ENCODE results near the gene MRPL34. TPM values are rescaled to one million over a fixed set of nuclear protein-coding genes. Genes with fewer than 3 reads are reported as not detected.

The MRPL34 gene
- polyA plus RNA-seq, 3 donors = 45.9 to 65.6 (median 57.3) TPM

DNA sequence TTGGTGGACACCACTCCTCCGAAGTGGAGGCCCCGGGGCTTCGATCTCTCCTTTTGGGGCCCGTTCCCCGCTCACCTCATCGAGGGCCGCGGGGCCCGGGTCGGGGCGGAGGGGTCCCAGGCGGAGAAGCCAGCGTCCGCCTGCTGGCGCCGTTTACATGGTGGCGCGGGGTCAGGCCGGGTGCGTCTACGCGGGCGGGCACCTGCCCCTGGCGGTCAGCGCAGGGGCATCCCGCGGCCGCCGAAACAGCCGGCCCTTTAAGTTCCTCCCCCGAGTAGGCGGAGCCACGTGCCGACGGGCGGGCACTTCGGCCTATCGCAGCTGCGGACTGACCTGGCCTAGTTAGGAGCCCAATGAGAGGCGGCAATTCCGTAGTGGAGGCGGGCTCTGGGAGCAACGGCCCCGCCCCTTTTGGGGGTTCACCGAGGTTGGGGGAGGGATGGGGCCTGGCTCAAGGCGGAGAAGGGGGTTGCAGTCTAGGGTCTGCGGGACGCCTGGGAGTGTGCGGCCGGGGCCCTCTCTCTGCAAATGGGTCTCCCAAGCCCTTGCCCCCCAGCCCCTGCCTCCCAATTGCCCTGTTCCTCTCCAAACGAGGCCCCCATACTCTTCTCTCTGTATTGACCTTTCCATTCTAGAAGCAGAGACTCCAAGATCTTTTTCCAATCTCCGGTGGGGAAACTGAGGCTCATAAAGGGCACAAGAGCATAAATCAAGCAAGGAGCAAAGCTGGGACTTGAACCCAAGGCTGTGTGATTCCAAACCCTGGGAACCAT is 2.3 kb upstream of the MRPL34 start, which contains the start of gene ABHD8:
TSS of gene ABHD8 (minus strand) at position 259 of the 773 bp plus-strand sequence. CDS start 1,809 bp downstream, outside the sequence.
- peak; percentile 83 to 95 (median 92) for DNase-seq (ENCODE audit: extremely low read depth in 1 of 11, low read depth in 9 of 11, low spot score in 4 of 11)

DNA sequence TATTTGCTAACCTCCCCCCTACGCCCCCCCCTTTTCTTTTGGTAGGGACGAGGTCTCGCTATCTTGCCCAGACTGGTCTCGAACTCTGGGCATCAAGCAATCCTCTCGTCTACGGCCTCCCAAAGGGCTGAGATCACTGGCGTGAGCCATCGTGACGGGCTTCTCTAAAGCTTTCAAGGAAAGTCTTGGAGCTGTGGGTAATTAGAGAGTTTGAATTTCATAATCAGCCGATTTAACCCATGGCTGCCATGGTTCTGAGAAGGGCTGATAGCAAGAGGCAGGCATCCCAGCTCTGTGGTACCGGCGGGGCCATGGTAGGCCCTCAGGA is 1.8 kb upstream of the MRPL34 start:
- DNase-seq (ENCODE audit: extremely low read depth in 1 of 11, low read depth in 9 of 11, low spot score in 4 of 11) = no peak

DNA sequence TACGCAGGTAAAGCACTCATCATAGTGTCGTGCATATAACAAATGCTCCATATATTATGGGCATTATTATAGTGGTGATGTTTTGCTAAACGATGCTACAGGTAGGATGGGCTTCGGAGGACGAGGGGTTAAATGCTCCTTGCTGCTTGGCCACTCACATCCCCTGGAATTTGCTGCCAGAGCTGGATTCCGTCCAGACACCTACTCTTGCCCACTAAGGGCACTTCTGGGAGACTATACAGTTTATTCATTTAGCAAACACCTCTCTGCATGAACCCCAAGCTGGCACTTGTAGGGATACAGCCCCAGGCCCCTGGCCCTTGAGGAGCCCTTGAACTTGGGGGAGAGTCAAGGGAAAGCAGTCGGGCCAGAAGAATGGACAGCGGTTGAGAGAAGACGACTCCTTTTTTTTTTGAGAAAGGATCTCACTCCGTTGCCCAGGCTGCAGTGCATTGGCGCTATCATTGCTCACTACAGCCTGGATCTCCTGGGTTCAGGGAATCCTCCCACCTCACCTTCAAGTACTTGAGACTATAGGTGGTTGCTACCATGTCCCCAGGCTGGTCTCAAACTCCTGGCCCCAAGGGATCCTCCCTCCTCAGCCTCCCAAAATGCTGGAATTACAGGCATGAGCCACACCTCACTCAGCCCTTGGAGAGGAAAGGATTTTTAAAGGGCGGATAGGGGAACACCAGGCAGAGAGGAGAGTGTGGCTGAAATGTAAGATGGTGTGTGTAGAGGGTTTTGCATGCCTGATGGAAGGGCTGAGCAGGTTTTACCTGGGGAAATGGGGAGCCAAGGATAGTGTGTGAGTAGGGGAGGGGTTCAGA is 1.1 kb upstream of the MRPL34 start:
- DNase-seq (ENCODE audit: extremely low read depth in 1 of 11, low read depth in 9 of 11, low spot score in 4 of 11) = no peak

DNA sequence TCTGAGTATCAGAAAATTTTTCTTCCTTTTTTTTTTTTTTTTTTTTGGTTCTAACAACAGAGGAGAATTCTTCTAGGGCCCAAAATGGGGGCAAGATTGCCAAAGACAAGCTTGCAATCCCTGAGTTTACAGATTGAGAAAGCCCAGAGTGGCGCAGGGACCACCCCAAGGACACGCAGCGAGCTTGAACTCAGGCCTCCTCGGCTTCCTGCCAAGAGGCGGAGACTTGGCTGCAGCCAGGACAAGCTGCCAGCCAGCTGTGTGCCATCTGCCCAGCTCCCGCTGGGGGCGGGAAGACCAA is 506 bp upstream of the MRPL34 start:
- no peak for DNase-seq (ENCODE audit: extremely low read depth in 1 of 11, low read depth in 9 of 11, low spot score in 4 of 11)

DNA sequence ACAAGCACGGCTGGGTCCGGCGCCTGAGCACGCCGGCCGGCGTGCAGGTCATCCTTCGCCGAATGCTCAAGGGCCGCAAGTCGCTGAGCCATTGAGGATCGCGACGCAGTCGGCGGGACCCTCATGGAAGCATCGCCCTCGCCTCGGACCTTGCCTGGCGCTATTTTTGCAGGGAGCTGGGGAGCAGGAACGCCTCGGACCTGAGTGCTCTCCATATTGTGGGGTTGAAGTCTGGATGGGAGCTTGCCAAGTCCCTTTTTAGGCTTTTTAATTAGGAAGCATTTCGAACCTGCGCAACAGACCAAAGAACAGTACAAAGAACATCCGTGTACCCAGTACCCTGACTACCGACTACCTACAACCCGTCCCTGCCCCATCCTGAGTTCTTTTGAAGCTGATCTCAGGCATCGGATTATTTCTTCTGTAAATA is 628 bp downstream of the MRPL34 start:
- no peak for DNase-seq (ENCODE audit: extremely low read depth in 1 of 11, low read depth in 9 of 11, low spot score in 4 of 11)

DNA sequence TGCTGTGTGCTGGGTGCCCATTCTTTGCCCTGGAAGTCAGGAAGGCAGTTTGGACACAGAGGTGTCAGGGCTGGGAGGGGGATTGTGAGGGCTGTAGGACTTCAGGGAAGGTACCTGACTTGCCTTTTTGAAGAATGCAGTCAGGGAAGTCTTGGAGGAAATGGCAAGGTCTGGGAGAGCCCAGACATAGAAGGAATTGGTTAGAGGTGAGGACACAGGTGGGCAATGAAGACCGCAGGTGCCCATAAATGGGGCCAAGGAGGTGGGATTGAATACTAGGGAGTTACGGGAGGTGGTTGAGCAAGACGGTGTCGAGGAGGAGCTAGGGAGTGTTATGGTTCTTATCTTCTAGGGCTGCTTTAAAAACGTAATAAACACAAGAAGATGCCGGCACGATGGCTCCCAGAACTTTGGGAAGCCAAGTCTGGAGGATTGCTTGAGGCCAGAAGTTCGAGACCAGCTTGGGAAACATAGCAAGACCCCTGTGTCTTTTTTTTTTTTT is 2.3 kb downstream of the MRPL34 start:
- no peak for DNase-seq (ENCODE audit: extremely low read depth in 1 of 11, low read depth in 9 of 11, low spot score in 4 of 11)

DNA sequence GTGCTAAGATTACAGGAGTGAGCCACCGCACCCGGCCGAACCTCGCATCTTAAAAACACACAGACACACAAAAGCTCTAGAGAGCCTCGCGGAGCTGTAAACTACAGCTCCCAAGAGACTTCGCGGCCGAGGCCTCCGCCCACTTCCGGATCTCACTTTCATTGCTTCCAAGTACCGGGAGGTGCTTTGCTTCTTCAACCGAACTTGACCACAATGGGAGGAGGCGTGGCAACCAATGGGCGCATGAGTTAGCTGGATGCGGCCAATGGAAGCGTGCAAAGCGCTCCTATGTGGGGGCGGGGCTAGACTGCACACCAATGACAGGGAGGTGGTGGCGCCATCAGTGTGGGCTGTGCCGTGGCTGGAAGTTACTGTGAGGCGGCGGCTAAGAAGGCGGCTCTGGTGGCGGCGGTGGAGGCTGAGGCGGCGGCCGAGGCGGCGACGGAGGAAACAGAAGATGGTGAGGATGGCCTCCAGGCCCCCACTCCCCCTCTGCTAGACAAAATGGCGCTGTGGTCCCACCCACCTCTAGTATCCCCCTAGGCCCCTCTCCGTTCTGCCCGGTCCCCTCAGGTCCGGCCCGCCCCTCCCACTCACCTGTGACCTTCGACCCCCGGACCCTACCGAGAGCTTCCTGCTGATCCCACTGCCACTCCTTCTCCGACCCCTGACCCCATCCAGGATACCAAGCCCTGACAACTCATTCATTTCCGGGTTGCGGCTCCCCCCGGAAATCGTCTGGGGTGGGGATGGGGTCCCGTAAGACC is 3.7 kb downstream of the MRPL34 start, which contains the start of gene DDA1:
TSS of gene DDA1 (plus strand) at position 366 of the 767 bp plus-strand sequence. CDS start at position 458, 92 bp downstream.
- DNase-seq (ENCODE audit: extremely low read depth in 1 of 11, low read depth in 9 of 11, low spot score in 4 of 11) = peak; percentile 97 to 100 (median 99)

DNA sequence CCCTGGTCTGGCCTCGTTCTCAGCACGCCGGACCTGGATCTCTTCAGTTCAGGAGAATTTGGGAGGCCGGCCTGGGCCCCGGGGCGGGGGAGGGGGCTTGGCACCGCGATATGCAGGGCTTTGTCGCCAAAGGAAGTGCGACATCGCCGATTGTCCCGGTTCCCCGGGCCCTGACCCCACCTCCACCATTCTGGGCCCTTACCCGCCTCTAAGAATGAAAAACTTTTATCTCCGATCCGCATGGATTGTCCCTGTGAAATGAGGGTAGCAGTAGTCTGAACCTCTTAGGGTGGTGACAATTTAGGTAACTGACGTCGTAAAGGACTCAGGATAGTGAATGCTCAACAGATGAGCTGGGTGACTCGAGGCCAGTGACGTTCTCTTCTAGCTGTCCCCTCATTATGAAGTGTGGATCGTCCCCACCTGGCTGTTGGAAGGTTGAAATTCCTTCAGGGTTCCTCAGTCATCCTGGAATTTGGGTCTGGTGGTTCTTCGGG is 4.3 kb downstream of the MRPL34 start:
- no peak for DNase-seq (ENCODE audit: extremely low read depth in 1 of 11, low read depth in 9 of 11, low spot score in 4 of 11)

DNA sequence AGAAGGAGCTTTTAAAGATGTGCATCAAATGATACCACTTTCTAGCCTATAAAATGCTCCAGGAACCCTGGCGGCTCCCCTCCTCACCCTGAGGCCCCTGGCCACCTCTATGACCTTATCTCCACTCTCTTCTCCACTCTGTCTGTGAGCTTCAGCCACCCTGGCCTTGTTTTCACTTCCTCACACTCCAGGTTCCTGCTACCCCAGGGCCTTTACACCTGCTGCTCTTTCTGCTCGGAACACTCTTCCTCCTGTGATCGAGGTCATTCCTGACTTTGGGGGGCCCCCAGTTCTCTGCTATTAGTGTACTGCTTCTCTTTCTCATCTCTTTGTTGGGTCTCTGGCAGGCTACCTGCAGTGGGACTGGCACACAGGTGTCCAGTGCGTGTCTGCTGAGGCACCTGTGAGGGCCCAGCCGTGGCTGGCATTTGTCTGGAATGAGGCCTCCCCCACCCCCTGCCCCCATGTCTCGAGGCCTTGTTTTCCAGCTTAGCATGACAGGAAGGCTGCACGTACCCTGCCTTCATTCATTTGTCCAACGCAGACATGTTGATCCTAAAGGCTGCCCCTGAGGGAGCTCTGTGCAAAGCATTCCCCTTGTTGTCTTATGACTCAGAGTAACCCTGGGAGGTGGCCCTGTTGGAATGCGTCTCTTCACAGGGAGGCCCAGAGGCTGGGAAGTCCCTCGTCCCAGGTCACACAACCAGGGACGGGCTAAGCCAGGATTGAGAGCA is 6.0 kb downstream of the MRPL34 start:
- no peak for DNase-seq (ENCODE audit: extremely low read depth in 1 of 11, low read depth in 9 of 11, low spot score in 4 of 11)

DNA sequence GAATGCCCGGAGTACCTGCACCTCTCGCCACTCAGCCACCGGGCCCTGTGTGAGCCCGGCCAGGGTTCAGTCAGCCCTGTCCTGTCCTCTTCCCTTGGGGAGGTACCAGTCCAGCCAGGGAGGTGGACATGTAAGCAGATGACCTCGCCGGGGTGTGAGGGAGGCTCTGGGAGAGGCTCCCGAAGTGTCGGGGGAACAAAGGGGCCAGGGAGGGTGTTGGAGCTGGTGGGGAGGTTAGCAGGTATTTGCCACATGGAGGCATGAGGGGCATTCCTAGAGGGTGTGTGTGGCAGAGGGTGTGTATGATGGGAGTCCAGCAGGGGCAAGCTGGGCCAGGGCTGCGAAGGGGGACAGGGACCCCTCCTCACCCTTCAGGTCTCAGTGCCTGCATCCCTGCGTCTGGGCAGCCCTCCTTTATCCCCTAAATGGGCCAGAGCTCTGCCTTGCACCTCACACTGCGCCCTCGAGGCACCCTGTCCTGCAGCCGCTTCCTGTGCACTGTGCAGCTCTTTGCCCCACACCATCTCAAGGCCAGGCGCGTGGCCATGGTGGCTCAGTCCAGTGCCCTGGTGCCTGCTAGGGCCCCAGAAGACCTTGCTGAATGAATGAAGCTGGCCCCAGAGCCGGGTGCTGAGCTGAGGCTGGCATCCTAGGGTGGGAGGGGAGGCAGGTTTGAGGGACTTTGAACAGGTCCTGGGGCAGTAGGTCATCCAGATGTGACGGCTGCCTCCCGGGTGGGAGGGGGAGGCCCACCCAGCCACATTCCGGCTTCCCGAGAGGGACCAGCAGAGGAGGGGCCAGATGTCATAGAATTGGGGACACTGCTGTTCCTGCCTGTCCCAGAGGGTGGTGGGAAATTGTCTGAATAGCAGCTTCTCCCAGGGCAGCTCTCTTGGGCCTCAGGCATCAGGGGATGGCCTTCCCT is 6.8 kb downstream of the MRPL34 start:
- no peak for DNase-seq (ENCODE audit: extremely low read depth in 1 of 11, low read depth in 9 of 11, low spot score in 4 of 11)

DNA sequence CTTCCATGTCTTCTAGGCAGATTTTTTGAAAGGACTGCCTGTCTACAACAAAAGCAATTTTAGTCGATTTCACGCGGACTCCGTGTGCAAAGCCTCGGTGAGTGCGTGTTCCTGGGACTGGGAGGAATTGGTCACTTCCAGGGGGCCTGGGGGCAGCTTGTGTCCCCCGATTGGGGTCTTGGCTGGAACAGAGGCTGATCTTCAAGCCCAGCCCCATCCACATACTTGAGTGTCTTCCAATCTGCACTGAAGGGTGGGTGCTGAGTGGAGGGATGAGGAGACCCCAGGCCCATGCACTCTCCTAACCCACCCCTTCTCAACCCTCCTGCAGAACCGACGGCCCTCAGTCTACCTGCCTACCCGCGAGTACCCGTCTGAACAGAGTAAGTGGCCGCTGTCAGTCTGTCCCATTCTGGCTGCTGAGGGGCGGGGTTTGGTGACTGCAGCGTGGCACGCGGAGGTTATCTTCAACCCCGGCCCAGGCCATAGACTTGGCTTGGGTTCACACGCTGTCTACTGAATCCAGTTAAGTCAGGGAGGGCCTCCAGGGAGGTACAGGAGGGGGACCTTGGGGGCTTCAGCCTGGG is 8.4 kb downstream of the MRPL34 start:
- DNase-seq (ENCODE audit: extremely low read depth in 1 of 11, low read depth in 9 of 11, low spot score in 4 of 11) = no peak

DNA sequence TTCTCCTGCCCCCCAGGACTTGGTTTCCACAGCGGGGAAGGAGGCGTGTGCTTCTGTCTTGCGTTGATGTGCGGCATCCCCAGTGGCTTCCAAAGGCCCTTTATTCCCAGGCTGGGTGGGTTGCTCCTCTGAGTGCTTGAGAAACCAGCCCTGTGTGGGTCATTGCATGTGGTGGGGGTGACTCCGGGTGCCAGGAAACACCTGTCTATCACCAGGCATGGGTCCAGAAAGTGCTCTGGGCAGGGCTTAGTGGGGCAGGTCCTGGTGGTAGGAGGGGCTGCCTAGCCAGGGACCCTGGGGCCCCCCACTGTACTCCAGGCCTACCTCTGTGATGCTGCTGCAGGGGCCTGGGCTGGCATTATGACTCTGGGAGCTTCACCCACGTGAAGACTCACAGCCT is 13.3 kb downstream of the MRPL34 start:
- DNase-seq (ENCODE audit: extremely low read depth in 1 of 11, low read depth in 9 of 11, low spot score in 4 of 11) = no peak

DNA sequence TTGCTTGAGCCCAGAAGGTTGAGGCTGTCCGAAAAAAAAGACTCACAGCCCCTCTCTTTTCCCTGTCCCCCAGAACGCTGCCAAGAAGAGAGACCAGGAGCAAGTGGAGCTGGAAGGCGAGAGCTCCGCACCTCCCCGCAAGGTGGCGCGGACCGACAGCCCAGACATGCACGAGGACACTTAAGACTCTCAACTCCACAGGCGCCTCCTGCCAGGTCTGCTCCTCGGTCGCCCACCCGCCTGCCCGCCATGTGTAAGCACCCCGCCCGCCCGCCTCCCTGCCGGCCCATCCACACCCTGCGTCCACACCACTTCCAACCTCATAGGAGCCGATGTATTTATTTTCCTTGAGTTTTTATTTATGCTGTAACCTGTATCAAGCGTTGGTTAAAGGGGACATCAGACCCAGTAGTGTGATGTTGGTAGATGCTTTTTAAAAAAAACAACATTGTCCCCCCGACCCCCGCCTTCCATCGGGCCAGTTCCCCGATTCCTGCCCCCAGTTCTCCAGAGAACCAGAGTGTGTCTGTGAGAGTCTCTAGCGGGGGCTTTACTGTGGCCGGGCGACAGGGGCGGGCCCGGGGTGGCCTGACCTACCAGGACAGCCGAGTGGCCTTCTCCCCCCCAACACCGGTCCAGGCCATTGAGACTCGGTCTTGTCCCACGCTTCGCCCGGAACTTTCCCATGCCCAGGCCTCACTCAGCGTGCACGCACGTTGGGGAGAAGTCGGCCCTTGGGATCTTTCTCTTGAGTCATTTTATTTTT is 14.0 kb downstream of the MRPL34 start:
- DNase-seq (ENCODE audit: extremely low read depth in 1 of 11, low read depth in 9 of 11, low spot score in 4 of 11) = no peak

DNA sequence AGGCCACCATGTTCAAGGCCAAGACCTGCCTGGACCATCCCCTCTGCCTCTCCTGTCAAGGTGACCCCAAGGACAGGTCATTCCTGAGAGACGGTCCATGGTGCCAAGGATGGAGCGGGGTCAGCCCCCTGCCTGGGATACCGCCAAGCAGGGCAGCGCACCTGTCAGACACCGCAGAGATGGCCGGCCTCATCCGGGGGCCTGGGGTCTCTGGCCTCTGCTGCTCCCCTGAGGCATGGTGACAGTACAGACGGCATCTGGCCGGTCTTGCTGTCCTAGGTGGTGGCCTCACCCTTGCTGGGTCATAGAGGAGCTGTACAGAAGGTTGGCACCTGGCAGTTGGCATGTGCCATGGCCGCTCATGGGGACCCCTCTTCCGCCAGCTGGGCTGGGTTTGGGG is 14.8 kb downstream of the MRPL34 start:
- DNase-seq (ENCODE audit: extremely low read depth in 1 of 11, low read depth in 9 of 11, low spot score in 4 of 11) = no peak

DNA sequence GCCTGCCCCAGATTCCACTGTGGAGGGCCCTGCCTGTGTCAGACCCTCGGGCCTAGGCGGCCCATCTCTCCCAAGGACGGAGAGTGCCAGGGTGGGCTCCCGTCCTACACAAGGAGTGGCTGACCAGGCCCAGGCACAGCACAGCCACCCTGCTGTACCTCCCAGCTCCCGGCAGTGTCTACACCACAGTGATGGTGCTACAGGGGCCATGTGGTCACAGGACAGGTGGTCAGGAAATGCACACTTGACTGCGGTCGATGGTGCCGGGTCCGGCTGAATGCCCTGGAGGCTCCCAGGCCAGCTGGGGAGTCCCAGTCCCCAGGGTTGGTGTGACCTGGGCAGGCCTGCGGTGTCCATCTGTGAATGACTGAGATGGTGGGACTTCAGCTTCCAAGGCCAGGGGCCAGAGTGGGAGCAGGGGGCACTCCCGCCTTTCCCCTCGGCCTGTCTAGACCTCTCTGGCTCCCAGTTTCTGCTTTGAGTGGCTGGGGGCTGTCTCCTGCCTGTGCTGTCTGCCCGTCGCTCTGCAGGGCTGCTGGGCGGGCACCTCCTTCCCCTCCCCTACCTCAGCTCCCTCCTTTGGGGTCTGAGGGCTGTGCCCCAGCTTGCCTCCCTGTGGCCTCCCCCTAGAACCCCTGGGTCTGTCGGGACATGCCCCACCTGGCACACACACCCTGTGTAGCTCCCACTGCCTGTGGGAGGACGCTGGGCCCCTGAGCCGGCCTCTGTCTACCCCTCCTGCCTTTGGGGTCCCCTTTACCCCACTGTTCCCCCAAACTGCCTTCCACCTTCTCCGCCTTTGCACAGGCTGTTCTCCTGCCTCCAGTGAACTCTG is 16.2 kb downstream of the MRPL34 start:
- no peak for DNase-seq (ENCODE audit: extremely low read depth in 1 of 11, low read depth in 9 of 11, low spot score in 4 of 11)

DNA sequence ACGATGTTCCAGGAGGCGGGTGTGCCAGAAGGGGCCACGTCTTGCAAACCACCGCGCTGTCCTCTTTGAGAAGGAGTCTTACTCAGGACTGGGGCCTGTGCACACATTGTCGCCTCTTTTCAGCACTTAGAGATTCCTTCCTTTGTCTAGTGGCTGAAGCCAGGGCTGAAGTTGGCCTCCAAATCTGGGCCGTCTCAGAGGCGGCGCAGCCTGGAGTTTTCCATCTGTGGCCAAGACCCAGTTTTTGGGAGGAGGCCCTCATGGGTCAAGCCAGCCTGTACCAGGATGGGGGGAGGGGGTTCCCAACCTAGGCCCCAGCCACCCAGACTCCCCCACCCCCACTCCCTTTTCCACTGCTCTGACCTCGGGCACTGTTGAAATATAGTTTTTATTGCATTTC is 17.2 kb downstream of the MRPL34 start:
- no peak for DNase-seq (ENCODE audit: extremely low read depth in 1 of 11, low read depth in 9 of 11, low spot score in 4 of 11)

Data from renal cortex interstitium (tissue), 11 donors.